SKM-1 (cell line): ENCODE results near the gene VIP.

Experiments
- DNase-seq: peaks from one replicate; lab custom pipeline; 2025; ENCODE audit not compliant: unreplicated experiment; lab: John Stamatoyannopoulos, UW

VIP gene

DNA sequence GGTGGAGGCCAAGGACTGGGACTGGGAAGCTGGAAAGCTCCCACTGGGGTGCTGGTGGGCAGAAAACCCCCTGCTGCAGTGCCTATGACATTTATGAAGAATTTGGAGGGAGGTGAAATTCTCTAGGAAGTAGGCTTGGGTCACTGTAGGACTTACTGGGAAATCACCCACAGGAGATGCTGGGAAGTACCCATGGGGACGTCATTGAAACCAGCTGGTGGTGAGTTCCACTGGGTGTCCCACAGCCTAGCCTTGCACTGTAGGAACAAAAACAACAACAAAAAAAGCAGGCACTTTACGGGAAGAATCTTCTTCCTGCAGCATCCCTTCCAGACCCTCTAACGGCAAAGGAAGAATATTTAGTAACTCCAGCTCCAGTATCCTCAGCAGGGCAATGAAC is 26.2 kb downstream of the VIP start:
- DNase-seq: no peak

DNA sequence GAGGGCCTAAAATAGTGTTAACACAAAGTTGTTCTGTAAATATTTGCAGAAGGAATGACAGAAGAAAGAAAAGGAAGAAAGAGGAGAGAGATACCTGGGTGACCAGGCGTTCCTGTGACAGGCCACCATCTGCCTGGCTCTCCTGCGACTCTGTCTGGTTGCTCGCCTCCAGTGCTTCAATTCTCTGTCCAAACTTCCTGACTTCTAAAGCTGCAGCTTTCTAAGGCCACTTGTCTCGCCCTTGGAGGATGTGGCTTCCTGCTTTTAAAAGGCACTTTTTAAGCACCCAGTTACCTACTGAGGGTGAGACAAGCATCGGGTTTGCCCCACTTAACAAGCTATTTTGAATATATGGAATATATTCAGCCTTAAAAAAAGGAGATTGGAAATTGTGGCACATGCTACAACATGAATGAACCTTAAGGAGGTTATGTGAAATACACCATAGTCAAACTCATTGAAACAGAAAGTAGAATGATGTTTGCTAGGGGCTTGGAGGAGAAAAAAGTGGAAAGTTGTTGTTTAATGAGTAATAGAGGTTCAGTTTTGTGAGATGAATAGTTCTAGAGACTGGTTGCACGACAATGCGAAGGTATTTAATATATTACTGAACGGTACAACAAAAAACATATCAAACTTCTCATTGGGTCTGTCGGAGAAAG is 32.8 kb downstream of the VIP start:
- no peak for DNase-seq

DNA sequence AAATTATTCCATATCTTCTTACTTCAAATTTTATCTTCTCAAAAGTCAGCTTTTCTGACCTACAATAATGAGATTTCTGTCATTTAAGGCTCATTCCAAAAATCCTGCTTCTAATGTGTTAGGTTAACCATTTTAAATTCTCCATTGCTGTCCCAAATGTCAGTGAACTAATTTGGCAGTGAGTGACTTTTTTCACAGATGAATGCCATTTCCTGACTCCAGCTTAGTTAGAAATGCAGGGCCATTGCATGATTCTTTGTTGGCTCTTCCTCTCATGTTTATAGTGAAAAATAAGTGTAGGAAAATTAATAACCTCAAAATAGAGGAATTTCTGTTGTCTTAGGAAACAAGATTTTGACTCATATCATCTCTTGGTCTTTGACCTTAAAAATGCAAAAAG is 44.1 kb downstream of the VIP start:
- DNase-seq: no peak

DNA sequence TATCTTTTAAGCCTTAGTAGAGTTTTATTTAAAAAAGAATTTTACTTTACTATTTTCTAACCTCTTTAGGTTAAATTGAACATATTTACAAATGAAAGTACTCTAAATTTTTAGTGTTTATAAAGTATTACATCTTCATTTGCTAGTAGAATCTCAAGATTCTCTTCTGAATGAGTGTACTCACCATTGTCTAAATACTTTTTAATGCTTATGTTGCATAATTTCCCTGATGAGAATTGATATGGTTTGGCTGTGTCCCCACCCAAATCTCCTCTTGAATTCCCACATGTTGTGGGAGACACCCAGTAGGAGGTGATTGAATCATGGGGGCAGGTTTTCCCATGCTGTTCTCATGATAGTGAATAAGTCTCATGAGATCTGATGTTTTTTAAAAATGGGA is 53.6 kb downstream of the VIP start:
- no peak for DNase-seq
